Activated B cell treated with CpG ODN at 0.5 μM for 24 hours (primary cell): ENCODE data around the gene RAB35. TPM values are rescaled to one million over a fixed set of nuclear protein-coding genes. Genes with fewer than 3 reads are reported as not detected.
"Not testable (repeated sequence)": the region's sequence is repeated elsewhere in the genome, so short reads cannot be mapped to it uniquely, and the experiment has no call there.

Source experiments
- ATAC-seq: fragments of 200-7000 bp; cut with Tn5 transposase; one replicate; pipeline ENCODE4 v1.10.0; 2021; ENCODE audit warnings: low read depth, mild to moderate bottlenecking, moderate library complexity
- CTCF ChIA-PET: fragments of 350-600 bp; sonication (Branson Sonifier 250); formaldehyde crosslinking; loops from one replicate; lab custom pipeline; 2021; ENCODE audit warnings: antibody characterized with exemption; lab: Charles Lee
- POLR2A ChIA-PET: fragments of 350-600 bp; sonication (Branson Sonifier 250); formaldehyde crosslinking; loops from one replicate; lab custom pipeline; 2021; ENCODE audit warnings: antibody characterized with exemption; lab: Charles Lee
- DNase-seq: peaks from one replicate; pipeline ENCODE4 v3.0.0; 2022
- H3K27ac Mint-ChIP-seq: one replicate; pipeline ENCODE4 v1.8.0; 2020; ENCODE audit warnings: mixed read lengths
- H3K27me3 Mint-ChIP-seq: one replicate; pipeline ENCODE4 v1.8.0; 2021; ENCODE audit warnings: mixed read lengths
- H3K36me3 Mint-ChIP-seq: one replicate; pipeline ENCODE4 v1.8.0; 2021; ENCODE audit warnings: low read depth, mixed read lengths
- H3K4me1 Mint-ChIP-seq: one replicate; pipeline ENCODE4 v1.8.0; 2021; ENCODE audit warnings: mixed read lengths
- H3K4me3 Mint-ChIP-seq: one replicate; pipeline ENCODE4 v1.8.0; 2020; ENCODE audit warnings: mild to moderate bottlenecking, mixed read lengths
- H3K9me3 Mint-ChIP-seq: one replicate; pipeline ENCODE4 v1.8.0; 2020; ENCODE audit warnings: mixed read lengths
- intact Hi-C: fragments of 100-400 bp; cut with micrococcal nuclease; formaldehyde crosslinking; loops from one replicate; pipeline ENCODE4 v1.15.1; 2024
- total RNA-seq: library from RNA; stranded (reverse); gene quantifications from 2 replicates; pipeline ENCODE4 v1.2.3, GENCODE V29; 2022
- TF ChIP-seq, protein P1 (sequence below): fragments of 200-600 bp; IDR thresholded peaks from one replicate; pipeline ENCODE4 v1.8.0; 2022; ENCODE audit warnings: antibody characterized with exemption, mild to moderate bottlenecking

The RAB35 gene
- total RNA-seq, 1 donor from 2014 or later = 45.6 TPM

- H3K4me1 Mint-ChIP-seq = no peaks in the 10 kb centered on the region
- peaks cover 2% of the 10 kb centered on the region for H3K36me3 Mint-ChIP-seq
- TF ChIP-seq, protein P1, sequence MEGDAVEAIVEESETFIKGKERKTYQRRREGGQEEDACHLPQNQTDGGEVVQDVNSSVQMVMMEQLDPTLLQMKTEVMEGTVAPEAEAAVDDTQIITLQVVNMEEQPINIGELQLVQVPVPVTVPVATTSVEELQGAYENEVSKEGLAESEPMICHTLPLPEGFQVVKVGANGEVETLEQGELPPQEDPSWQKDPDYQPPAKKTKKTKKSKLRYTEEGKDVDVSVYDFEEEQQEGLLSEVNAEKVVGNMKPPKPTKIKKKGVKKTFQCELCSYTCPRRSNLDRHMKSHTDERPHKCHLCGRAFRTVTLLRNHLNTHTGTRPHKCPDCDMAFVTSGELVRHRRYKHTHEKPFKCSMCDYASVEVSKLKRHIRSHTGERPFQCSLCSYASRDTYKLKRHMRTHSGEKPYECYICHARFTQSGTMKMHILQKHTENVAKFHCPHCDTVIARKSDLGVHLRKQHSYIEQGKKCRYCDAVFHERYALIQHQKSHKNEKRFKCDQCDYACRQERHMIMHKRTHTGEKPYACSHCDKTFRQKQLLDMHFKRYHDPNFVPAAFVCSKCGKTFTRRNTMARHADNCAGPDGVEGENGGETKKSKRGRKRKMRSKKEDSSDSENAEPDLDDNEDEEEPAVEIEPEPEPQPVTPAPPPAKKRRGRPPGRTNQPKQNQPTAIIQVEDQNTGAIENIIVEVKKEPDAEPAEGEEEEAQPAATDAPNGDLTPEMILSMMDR = no peak
- ATAC-seq = no peak
- H3K9me3 Mint-ChIP-seq = no peaks in the 10 kb centered on the region
- no peak for DNase-seq
- ChIA-PET CTCF (no interaction called here), POLR2A (no interaction called here)
- no peak overlapping the region for H3K27ac Mint-ChIP-seq
- intact Hi-C loops = no loop called here
- H3K4me3 Mint-ChIP-seq = no peak overlapping the region
- H3K27me3 Mint-ChIP-seq = no peaks in the 10 kb centered on the region
These were observed 69.5 kb downstream of the RAB35 start for GRCh38 chr12:120047072-120047471.

GRCh38 chr12:120045367-120045766 lies 71.2 kb downstream of the RAB35 start:
- H3K27ac Mint-ChIP-seq, intact Hi-C loops, ATAC-seq, H3K36me3 Mint-ChIP-seq, POLR2A ChIA-PET, H3K4me3 Mint-ChIP-seq, H3K9me3 Mint-ChIP-seq, H3K27me3 Mint-ChIP-seq, CTCF ChIA-PET, DNase-seq, H3K4me1 Mint-ChIP-seq: not testable (repeated sequence)

Other genes with a start within 250 kb of the RAB35 start
- gene CIT, start 239.4 kb downstream of the RAB35 start, total RNA-seq = 3.6 and 6.1 TPM in 2 replicates
- 15.1 and 16.8 TPM in 2 replicates for gene BICDL1, start 127.5 kb downstream of the RAB35 start, total RNA-seq
- 116 and 155 TPM in 2 replicates for gene GCN1, start 78.0 kb upstream of the RAB35 start, total RNA-seq
- gene RPLP0, start 84.4 kb upstream of the RAB35 start, total RNA-seq = 3,622 and 3,871 TPM in 2 replicates
- gene PXN, start 149.0 kb upstream of the RAB35 start, total RNA-seq = 1.7 and 2.9 TPM in 2 replicates
- 12,977 and 14,722 TPM in 2 replicates for gene RNU4-2, start 175.2 kb upstream of the RAB35 start, total RNA-seq
- 3,997 and 4,399 TPM in 2 replicates for gene RNU4-1, start 176.5 kb upstream of the RAB35 start, total RNA-seq
- gene SIRT4, start 185.6 kb upstream of the RAB35 start, total RNA-seq = 1.6 and 1.7 TPM in 2 replicates
- gene PLA2G1B, start 211.0 kb upstream of the RAB35 start, total RNA-seq = not detected in 2 replicates